Activated naive CD8-positive, alpha-beta T cell (primary cell): Measurements from ENCODE around the gene CKAP4.

Experiments used
- H3K27ac Mint-ChIP-seq: one replicate; pipeline ENCODE4 v1.8.0; 2021; ENCODE audit warnings: mixed read lengths
- H3K27me3 Mint-ChIP-seq: one replicate; pipeline ENCODE4 v1.8.0; 2021; ENCODE audit warnings: mixed read lengths
- H3K36me3 Mint-ChIP-seq: one replicate; pipeline ENCODE4 v1.8.0; 2021; ENCODE audit warnings: mixed read lengths
- H3K4me1 Mint-ChIP-seq: one replicate; pipeline ENCODE4 v1.8.0; 2021; ENCODE audit warnings: low read depth, mixed read lengths
- H3K4me3 Mint-ChIP-seq: one replicate; pipeline ENCODE4 v1.8.0; 2021; ENCODE audit warnings: mild to moderate bottlenecking, mixed read lengths
- H3K9me3 Mint-ChIP-seq: one replicate; pipeline ENCODE4 v1.8.0; 2021; ENCODE audit warnings: low read depth, mixed read lengths

CKAP4 gene

DNA sequence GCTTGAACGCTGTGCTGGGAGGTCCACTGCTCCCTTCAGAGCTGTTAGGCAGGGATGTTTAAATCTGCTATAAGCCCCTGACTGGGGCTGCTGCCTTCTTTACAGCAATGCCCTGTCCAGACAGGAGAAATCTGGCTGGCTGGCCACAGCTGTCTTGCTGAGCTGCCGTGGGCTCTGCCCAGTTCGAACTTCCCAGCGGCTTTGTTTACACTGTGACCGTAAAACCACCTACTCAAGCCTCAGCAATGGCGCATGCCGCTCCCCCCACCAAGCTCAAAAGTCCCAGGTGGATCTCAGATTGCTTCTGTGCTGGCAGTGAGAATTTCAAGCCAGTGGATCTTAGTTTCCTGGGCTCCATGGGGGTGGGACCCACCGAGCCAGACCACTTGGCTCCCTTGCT lies 35.8 kb downstream of the CKAP4 start:
- no peaks in the 10 kb centered on the region for H3K4me1 Mint-ChIP-seq
- no peaks in the 10 kb centered on the region for H3K9me3 Mint-ChIP-seq
- H3K27me3 Mint-ChIP-seq = peaks cover 14% of the 10 kb centered on the region
- H3K4me3 Mint-ChIP-seq = no peak overlapping the region
- no peak overlapping the region for H3K27ac Mint-ChIP-seq
- no peaks in the 10 kb centered on the region for H3K36me3 Mint-ChIP-seq

DNA sequence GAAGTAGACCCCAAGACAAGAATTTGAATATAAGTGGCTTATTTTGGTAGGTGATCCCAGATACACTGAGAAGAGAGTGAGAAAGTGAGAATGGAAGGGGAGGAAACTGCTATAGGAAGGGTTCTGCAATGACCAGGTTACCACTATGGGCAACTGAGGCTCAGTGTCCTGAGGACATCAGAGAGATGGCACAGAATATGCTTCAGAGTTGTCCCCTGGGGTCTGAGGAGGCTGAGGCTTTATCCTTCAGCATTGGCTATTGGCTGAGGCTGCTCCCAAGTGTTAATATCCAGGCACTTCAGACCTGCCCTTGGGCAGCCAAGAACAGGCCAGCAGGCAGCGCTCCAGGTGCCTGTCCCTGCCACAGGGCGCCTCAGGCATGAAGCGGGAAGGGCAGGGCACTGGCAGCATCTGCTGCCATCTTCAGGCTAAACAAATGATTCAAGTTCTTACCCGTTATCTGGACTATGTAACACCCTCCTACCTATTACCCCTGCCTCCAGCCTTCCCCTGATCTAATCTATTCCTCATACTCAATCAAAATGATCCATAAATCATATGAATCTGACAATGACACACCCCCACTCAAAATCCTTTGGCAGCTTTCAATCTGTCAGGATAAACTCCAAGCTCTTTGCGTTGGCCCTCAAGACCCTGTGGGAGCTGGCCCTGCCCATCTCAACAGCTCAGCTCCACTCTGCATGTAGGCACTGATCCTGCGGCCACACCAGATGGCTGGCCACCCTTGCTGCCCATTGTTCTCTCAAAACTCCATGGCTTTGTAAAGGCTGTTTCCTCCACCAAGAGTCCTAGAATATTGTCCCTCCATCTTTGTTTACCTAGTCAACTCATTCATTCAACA lies 42.4 kb downstream of the CKAP4 start:
- H3K36me3 Mint-ChIP-seq = peaks cover 2% of the 10 kb centered on the region
- H3K27me3 Mint-ChIP-seq = peaks cover 2% of the 10 kb centered on the region
- no peaks in the 10 kb centered on the region for H3K4me1 Mint-ChIP-seq
- no peaks in the 10 kb centered on the region for H3K9me3 Mint-ChIP-seq
- no peak overlapping the region for H3K27ac Mint-ChIP-seq
- H3K4me3 Mint-ChIP-seq = no peak overlapping the region

- Mint-ChIP-seq H3K36me3 (peaks cover 2% of the 10 kb centered on the region), H3K27ac (no peak overlapping the region), H3K4me1 (no peaks in the 10 kb centered on the region), H3K9me3 (no peaks in the 10 kb centered on the region), H3K4me3 (no peak overlapping the region), H3K27me3 (peaks cover 2% of the 10 kb centered on the region)
Measured at GRCh38 chr12:106204312-106204711, 43.5 kb downstream of the CKAP4 start.

GRCh38 chr12:106197906-106198623 lies 49.8 kb downstream of the CKAP4 start:
- Mint-ChIP-seq H3K4me1 (no peaks in the 10 kb centered on the region), H3K36me3 (no peaks in the 10 kb centered on the region), H3K27me3 (peaks cover 6% of the 10 kb centered on the region), H3K4me3 (no peak overlapping the region), H3K27ac (no peak overlapping the region), H3K9me3 (no peaks in the 10 kb centered on the region)

- Mint-ChIP-seq H3K27ac (no peak overlapping the region), H3K4me1 (no peaks in the 10 kb centered on the region), H3K4me3 (no peak overlapping the region), H3K27me3 (peaks cover 6% of the 10 kb centered on the region), H3K36me3 (no peaks in the 10 kb centered on the region), H3K9me3 (no peaks in the 10 kb centered on the region)
Measured at GRCh38 chr12:106195621-106196027, 52.2 kb downstream of the CKAP4 start.

- Mint-ChIP-seq H3K4me1 (no peaks in the 10 kb centered on the region), H3K4me3 (no peak overlapping the region), H3K36me3 (no peaks in the 10 kb centered on the region), H3K9me3 (no peaks in the 10 kb centered on the region), H3K27me3 (peaks cover 6% of the 10 kb centered on the region), H3K27ac (no peak overlapping the region)
Measured at GRCh38 chr12:106194351-106194750, 53.5 kb downstream of the CKAP4 start.

DNA sequence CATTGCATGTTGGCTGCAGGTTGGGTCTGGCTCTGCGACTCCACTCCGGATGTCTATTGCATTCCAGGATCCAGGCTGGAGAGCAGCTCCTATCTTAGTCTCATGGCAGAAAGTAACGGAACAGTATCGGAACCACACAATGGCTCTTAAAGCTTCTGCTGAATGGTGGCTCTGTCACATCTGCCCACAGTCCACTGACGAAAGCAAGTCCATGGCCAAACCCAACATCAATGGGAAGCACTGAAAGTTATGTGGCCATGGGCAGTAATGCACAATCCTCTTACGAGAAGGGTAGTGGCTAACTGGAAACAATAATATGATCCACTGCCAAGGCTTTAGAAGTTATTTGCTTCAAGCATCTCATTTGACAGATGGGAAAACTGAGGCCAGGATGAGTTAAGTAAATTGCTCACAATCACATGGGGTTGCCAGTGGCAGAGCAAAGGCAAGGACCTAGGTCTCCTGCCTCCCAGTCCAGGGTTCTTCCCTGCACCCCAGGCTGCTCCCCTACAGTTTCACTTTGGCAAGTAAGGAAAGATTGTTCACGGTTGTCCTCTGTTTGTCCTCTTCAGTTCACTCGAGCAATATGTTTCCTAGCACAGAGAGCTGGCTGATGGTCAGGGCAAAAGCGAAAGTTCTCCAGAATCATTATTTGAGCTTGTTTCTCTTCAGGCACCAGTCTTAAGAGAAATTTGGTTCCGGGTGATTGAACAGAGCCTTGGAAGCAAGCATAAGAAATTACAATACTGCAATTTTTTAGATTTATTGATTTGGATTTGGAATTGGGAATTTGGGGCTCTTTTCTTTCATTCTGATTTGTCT lies 54.2 kb downstream of the CKAP4 start:
- Mint-ChIP-seq H3K36me3 (no peaks in the 10 kb centered on the region), H3K27ac (no peak overlapping the region), H3K27me3 (peaks cover 6% of the 10 kb centered on the region), H3K4me3 (no peak overlapping the region), H3K9me3 (no peaks in the 10 kb centered on the region), H3K4me1 (no peaks in the 10 kb centered on the region)

DNA sequence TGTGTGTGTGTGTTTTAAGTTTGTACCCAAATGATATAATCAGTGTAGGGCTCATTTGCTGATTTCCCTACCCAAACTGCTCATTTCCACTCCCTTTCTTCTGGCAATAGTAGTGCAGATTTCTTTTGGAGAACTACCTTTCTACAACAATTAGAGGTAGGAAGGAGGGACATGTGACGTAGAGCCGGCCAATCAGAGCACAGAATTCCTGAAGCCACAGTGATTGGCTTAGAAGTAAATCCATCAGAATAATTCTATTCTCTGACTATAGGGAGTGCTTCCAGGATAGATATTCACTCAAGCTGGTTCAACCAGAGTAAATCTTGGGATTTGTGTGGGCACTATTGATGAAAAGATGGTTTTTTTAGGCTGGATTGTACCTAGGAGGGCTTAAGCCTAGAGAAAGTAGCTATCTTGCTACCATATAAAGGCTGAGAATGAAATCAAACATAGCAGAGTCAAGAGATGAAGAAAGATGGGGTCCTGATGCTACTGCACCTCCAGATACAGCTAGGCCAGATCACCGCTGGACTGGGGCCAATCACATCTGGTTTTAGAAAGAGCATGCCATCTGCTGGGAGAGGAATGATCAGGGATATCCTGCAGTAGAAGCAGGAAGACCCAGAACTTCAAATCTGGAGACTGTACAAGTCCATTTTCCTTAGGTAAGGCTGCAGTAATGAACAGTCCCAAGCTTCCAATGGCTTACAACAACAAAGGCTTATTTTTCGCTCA lies 55.0 kb downstream of the CKAP4 start:
- Mint-ChIP-seq H3K4me3 (no peak overlapping the region), H3K36me3 (no peaks in the 10 kb centered on the region), H3K27ac (no peak overlapping the region), H3K27me3 (peaks cover 4% of the 10 kb centered on the region), H3K4me1 (no peaks in the 10 kb centered on the region), H3K9me3 (no peaks in the 10 kb centered on the region)

GRCh38 chr12:106190581-106190980 lies 57.2 kb downstream of the CKAP4 start:
- Mint-ChIP-seq H3K4me3 (no peak overlapping the region), H3K9me3 (no peaks in the 10 kb centered on the region), H3K4me1 (no peaks in the 10 kb centered on the region), H3K36me3 (no peaks in the 10 kb centered on the region), H3K27ac (no peak overlapping the region), H3K27me3 (peaks cover 4% of the 10 kb centered on the region)

DNA sequence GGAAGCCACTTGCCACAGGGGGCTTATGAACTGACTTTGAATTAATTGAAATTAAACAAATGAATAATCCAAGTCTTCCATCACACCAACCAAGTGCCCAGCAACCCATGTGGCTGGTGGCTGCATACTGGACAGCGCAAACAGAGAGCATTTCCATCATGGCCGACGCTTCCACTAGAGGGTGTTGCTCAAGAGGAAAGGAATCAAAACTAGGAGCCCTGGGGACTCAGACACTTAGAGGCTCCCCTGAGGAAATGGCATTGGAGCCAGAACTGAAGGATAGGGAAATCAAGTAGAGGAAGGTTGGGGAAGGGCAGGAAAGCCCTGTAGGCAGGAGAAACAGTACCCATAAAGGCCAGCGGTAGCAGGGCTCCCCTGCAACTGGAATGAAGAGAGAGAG lies 58.5 kb downstream of the CKAP4 start:
- Mint-ChIP-seq H3K27ac (no peak overlapping the region), H3K4me1 (no peaks in the 10 kb centered on the region), H3K9me3 (no peaks in the 10 kb centered on the region), H3K27me3 (peaks cover 4% of the 10 kb centered on the region), H3K4me3 (no peak overlapping the region), H3K36me3 (no peaks in the 10 kb centered on the region)

DNA sequence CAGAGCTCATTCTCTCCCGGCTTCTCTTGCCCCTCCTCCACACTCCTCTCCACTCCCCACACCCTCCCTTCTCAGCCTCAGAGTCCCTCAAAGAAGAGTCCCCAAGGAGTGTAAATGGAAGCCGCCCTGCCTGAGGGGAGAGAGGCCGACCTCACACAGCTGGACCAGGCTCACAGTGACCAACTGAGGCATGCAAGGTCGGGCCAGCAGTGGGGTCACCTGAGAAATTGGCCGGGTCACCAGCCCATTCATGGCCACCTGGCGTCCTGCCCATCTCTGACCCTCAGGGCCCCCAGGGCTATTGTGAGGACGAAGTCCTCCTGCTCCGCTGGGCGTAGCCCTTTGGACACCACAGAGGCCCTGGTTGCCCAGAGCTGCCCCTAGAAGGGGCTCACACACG lies 59.6 kb downstream of the CKAP4 start:
- H3K27ac Mint-ChIP-seq = no peak overlapping the region
- no peak overlapping the region for H3K4me3 Mint-ChIP-seq
- no peaks in the 10 kb centered on the region for H3K4me1 Mint-ChIP-seq
- peaks cover 6% of the 10 kb centered on the region for H3K27me3 Mint-ChIP-seq
- no peaks in the 10 kb centered on the region for H3K36me3 Mint-ChIP-seq
- H3K9me3 Mint-ChIP-seq = no peaks in the 10 kb centered on the region
